Measurements from ENCODE around the gene KIF11.

The KIF11 gene

GRCh38 chr10:92702301-92702916 lies 109.5 kb downstream of the KIF11 start:
- no peak overlapping the region for H3K27ac Mint-ChIP-seq
- peaks cover 24% of the 10 kb centered on the region for H3K4me1 Mint-ChIP-seq
- H3K36me3 Mint-ChIP-seq, result no peaks in the 10 kb centered on the region
- H3K4me3 Mint-ChIP-seq, result no peak overlapping the region
- peaks cover 35% of the 10 kb centered on the region for H3K27me3 Mint-ChIP-seq
- no peaks in the 10 kb centered on the region for H3K9me3 Mint-ChIP-seq
